NCI-H128 (cell line): ENCODE results near the gene BRIP1.
"Not testable (repeated sequence)": the region's sequence is repeated elsewhere in the genome, so short reads cannot be mapped to it uniquely, and the experiment has no call there.

Experiments
- DNase-seq: peaks from one replicate; lab custom pipeline; 2025; ENCODE audit not compliant: unreplicated experiment; lab: John Stamatoyannopoulos, UW

BRIP1 gene

DNA sequence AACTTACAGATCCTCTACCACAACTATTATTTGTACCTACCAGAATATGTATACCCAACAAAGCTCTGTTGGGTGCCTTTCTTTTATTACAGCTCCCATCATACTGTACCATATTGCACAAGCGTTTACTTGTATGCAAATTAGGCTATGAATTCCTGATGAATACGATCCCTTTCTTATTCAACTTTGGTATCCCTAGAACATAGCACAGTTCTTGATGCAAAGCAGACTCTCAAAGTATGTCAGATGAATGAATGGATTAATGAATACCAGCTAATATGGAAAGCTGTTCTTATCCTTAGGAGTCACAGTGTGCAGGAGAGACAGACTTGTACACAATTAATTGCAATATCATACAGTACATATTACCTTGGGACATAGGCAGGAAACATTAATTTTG is 192.6 kb downstream of the BRIP1 start:
- no peak for DNase-seq

DNA sequence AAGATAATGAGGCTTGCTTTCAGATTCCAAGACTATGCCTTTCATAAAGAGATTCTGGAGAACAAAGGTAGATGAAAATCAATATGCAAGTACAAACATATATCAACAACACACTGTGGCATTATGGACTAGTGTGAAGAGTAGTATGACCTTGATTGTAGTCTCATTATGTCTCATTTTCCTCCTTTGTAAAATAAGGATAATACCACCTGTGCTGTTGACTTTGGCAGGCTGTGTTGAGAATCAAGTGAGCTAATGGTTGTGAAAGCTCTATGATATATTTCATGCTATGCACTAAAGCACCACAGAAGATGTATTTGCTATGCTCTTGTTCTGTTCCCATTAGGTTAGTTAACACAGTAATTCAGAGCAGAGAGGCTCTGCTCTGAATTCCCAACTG is 193.8 kb downstream of the BRIP1 start:
- no peak for DNase-seq

DNA sequence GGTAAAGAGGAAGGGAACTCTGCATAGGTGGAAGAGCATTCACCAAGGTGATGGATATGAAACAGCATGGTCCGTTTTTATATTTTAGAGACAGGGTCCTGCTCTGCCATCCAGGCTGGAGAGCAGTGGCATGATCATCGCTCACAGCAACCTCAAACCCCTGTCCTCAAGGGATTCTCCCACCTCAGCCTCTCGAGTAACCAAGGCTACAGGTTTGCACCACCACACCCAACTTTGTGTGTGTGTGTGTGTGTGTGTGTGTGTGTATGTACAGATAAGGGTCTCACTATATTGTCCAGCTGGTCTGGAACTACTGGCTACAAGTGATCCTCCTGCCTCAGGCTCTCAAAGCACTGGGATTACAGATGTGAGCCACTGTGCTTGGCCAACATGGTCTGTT is 194.8 kb downstream of the BRIP1 start:
- DNase-seq, result no peak

DNA sequence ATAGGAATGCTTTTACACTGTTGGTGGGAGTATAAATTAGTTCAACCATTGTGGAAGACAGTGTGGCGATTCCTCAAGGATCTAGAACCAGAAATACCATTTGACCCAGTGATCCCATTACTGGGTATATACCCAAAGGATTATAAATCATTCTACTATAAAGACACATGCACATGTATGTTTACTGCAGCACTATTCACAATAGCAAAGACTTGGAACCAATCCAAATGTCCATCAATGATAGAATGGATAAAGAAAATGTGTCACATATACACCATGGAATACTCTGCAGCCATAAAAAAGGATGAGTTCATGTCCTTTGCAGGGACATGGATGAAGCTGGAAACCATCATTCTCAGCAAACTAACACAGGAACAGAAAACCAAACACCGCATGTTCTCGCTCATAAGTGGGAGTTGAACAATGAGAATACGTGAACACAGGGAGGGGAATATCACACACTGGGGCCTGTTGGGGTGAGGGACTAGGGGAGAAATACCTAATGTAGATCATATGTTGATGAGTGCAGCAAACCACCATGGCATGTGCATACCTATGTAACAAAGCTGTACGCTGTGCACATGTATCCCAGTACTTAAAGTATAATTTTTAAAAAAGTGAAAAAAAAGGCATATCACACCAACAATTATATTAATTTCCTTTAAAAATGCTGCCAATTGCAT is 196.8 kb downstream of the BRIP1 start:
- not testable (repeated sequence) for DNase-seq

DNA sequence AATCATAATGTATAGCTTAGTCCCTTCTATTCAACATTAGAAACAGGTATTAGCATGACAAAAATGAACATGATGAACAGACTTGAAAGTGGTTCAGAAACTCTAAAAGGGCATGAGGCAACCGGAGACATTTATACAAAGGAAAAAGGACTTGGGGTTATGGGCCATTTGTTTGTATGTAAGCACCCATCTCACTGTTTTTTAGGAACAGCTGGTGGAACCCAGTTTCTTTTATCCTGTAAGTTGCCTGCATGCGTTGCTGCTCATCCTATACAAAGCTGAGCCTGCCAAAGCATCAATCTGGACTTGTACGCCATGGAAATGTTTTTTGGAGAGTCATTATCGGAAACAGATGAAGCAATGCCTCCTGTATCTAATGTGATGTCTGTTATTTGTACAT is 200.0 kb downstream of the BRIP1 start:
- DNase-seq, result no peak

DNA sequence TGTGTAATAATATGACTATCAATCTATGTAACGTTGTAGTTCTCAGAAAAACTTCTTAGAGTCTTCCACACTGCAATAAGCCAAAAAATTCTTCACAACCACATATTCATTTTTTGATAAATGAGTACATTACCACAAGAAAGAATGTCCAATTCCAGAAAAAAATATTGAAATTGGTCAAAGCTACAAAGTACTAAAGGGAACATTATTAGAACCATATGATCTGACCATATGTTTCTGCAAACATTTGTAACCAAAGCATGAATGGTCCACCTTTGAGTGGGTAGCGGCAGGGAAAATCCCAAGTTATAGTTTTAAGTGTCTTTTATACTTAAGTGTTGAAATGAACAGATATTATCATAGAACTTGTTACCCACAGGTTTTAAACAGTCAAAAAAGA is 200.6 kb downstream of the BRIP1 start:
- no peak for DNase-seq

DNA sequence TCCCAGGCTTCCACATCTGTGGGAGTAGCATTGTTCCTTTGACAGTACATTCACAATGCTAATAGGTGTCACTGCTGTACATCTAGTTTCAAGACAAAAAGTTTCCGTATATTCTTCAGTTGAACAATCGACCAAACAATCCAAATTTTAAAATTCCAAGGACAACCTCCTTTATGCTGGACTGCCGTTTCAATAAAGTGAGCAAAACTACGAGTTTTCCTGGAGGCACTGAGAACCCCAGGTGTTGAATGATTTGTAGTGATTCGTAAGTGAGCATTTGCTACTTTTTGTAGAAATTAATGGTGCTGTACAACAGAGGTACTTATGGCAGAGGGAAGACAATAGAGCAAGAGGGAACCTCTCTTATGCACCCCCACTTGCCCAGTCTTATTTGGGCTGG is 201.1 kb downstream of the BRIP1 start:
- no peak for DNase-seq

DNA sequence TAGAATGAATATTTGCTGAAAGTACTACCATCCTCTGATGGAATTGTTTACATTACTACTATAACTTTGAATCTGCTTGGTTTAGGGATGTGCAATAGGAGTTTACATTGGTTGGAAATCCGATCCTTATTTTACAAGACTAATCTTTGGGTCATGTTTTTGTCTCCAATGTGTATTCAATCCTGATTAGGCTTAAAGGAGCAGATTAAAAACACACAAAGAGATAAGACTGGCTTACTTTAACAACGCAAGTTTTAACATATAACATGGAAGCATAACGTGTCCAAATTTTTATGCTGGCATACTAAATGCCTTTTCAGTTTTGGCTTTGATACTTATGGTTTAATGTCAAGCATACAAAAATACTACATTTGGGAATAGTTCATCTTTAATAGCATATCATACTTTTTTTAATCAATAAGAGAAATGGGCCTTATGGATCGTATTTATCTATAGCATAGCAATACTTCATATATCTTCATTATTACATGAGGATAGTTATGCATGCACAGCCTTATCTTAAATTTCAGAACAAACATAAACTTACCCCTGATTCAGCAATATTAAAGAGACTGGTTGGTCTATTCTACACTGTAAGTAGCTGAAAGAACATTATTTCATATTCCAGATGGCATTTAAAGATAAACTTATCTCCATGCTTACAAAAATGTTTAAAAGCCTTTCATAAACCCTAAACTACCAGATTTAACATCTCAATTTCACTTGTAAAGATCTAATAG is 202.4 kb downstream of the BRIP1 start:
- DNase-seq, result no peak

DNA sequence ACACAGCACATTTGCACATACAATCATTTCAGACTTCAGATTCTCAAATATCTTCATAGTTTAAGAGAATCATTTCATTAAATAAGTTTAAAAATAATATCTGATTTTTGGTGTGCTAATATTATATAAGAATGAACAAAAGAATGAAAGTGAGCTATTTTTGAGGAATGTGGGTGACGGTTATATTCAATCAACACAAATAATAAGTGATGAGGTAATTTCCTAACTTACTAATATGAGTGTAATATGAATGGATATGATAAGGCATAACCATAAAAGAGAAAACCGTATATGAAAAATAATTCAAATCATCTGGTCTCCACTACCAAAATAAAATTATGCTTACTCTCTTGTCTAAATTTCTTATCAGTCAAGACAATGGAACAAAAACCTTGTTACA is 203.9 kb downstream of the BRIP1 start:
- no peak for DNase-seq

DNA sequence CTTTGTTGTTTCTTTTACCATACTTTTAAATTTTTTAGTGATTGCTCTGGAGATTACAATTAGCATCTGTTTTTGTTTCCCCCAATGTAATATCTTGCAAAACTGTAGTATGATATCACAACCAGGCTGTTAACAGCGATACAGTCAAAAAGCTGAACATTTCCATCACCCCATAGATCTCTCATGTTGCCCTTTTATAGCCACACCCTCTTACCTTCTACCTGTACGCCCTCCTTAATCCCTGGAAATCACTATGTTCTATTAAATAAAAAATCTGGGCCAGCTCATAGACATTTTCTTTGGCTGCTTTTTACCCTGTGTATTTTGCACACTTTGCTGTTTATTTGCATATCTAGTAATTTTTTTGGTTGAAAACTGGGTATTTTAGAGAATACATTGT is 205.1 kb downstream of the BRIP1 start:
- DNase-seq, result no peak

DNA sequence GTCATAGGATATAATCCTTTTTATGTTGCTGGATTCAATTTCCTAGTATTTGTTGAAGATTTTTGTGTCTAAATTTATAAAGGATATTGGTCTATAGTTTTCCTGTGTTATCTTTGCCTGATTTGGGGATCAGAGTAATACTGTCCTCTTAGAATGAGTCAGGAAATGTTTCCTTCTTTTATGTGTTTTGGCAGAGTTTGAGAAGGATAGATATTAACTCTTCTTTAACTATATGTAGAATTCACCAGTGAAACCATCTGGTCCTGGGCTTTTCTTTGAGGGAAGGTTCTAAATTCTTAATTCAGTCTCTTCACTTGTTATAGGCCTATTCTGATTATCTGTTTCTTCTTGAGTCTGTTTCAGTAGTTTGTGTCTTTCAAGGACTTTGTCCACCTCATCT is 206.0 kb downstream of the BRIP1 start:
- DNase-seq, result no peak

DNA sequence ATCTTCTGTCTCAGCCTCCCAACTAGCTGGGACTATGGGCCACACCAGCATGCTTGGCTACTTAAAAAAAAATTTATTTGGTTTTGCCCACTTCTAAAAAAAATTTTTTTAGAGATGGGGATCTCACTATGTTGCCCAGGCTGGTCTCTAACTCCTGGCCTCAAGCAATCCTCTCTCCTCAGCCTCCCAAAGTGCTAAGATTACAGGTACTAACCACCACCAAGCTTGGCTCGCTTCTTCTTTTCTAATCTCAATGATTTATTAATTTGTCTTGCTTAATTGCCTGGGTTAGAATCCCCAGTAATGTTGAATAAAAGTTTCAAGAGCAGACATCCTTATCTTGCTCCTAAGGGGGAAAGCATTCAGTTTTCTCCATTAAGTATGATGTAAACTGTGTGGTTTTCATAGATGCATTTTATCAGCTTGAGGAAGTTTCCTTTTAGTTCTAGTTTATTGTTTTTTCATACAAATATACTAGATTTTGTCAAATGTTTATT is 206.6 kb downstream of the BRIP1 start:
- DNase-seq, result no peak

DNA sequence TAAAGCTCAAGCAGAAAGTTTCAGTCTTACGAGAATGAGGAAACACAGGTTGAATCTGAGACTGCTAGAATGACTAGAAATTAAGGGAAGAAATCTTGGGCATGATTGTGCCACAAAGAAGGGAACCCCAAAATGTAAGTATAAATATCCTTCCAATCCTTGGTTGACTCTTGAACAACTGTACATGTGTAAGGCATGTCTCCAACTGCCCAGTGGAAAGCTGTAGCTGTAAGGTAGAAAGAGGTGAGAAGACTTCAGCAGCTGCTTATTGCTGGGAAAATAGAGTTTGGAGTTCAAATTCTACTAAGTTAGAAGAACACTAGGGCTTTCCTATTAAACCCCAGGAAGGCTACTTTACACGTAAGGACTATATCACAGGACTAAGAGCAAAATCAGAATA is 212.6 kb downstream of the BRIP1 start:
- DNase-seq, result no peak

DNA sequence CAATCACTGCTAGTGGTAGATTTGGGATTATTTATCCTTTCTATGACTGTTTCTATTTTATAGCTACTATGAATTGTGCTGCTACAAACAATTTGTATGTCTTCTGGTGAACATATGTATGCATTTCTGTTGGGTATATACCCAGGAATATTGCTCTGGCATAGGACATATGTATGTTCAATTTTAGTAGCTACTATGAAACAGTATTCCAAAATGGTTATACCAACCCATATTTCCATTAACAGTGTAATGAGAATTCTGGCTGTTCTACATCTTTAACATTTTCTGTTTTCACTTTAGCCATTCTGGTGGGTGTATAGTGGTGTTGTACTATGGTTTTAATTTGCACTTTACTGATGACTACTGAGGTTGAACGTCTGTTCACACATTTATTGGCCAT is 214.7 kb downstream of the BRIP1 start:
- no peak for DNase-seq

DNA sequence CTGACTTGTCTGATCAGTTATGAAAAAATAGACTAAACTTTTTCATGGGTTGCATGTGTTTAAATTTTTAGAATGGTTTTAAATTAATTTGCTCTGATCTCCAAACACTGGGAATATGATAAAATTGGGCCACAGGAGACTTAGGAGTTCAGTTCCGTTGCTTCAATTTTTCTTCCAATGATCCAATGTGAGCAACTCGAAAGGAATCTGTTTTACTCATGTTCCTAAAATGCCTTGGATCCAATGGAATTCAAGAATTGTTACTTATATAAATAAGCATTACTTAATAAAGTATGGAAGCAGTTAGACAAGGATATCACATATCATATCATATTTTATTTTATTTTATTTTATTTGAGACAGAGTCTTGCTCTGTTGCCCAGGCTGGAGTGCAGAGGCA is 216.3 kb downstream of the BRIP1 start:
- DNase-seq, result no peak

DNA sequence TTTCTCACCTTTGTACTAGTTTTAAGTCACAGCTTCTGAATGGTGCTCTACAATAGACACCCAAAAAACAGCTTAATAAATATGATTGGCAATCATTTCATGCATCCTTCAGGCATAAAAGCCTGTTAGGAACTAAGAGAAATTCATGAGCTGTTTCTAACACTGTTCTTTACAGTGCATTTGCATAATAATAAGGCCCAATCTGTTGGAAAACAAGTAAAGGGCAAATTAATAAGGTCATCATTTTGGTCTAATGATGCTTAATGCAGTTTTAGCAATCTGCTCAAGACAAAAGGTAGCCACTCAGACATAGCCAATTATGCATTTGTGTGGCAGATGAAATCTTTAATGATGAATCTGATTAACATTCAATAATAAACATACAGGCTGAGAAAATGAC is 216.8 kb downstream of the BRIP1 start:
- DNase-seq, result no peak

DNA sequence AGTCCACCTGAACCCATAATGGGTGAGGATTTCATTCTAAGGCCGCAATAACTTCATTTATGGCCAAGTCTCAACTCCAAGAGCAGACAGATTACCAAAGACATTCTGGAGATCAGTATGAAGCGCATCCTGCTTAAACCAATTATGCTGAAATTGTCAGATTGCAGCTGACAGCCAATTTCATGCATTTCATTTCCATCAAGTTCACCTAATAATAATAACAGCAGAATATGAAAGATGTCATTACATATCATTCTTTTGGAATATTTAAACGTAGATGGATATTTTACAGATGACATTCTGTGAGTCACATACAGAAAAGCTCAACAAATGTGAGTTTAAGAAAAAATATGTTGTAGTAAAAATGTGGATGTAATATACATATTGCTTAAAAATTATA is 217.4 kb downstream of the BRIP1 start:
- no peak for DNase-seq

DNA sequence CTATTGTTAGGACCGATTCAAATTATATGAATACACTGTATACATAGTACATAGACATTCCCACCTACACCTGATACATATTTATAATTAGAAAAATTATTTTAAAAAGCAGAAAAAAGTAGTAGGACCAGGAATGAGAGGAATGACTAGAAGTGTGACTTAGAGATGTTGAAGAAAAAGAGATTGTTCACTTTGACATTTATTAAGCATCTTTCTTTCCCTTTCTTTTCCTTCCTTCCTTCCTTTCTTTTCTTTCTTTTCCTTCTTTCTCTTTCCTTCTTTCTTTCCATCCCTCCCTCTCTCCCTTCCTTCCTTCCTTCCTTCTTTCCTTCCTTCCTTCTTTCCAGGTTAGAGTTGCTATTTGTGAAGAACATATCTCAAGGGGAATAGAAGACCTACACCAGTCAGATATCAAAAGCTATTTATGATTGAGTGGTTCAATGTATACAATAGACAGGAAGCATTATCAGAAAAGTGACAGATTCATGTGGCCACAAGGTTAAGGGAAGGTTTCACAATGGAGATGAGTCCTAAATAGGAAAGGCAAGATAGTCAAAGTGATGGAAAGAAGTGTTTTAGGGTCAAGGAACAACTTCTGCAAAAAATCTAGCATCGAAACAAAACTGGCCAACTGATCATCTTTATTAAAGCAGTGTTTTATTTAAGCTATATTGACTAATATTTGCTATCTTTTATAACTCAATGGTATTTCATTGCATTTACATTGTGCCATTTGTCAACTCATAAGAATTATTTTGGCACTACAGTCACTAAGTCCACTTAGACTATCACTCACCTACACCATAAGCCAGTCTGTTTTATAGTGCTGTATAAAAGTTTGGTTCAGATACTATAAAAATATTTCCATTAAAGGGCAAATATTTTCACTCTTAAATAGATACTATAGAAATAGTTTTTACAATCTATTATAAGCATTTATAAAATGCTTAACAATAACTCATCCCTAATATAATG is 218.2 kb downstream of the BRIP1 start:
- no peak for DNase-seq

DNA sequence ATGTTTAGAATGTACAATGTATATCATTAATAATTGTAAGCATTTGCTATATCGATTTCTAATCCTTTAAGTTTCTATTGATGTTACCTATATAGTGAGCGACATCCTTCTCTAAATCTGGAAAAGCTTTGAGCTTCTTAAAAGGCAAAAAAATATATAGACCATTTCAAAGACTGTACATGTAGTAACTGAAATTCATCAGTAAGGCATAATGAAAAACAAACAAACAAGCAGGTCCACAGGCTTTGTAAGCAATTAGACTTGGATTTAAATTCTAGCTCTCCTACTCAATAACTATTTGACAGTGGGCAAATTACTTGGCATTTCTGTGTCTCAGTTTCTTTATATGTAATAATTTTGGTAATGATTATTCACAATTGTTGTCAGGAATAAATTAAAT is 220.6 kb downstream of the BRIP1 start:
- DNase-seq, result no peak

DNA sequence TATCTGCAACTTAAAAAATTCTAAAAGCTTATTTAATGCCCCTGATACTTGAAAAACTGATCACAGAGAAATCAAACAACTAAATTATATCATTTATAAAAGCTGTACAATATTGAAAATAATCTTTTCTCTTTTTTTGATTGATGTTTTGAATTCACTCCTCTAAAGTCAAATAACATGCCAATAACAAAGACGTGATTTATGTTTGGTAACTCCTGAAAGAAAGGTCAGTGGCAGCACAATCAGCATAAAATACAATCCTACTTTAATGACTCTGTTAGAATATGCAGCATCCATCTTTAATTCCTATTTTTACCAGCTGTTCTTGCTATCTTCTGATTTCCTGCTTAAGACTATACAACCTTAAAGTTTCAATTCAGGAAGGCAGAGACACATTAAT is 221.6 kb downstream of the BRIP1 start:
- DNase-seq, result no peak

DNA sequence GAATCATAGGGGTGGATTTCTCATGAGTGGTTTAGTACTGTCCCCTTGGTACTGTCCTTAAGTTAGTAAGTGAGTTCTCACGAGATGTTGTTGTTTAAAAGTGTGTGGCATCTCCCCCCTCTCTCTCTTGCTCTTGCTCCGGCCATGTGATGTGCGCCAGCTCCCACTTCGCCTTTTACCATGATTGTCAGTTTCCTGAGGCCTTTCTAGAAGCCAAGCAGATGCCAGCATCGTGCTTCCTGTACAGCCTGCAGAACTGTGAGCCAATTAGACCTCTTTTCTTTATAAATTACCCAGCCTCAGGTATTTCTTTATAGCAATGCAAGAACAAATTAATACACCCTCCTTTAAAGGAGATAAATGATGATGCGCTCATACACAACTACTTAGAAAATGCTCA is 222.2 kb downstream of the BRIP1 start:
- no peak for DNase-seq

DNA sequence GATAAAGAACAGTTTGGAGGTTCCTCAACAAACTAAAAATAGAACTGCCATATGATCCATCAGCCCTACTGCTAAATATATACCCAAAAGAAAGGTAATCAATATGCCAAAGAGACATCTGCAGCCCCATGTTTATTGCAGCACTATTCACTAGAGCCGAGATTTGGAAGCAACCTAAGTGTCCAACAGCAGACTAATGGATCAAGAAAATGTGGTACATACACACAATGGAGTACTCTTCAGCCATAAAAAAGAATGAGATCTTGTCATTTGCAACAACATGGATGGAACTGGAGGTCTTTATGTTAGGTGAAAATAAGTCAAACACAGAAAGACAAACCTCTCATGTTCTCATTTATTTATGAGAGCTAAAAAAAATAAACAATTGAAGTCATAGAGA is 223.5 kb downstream of the BRIP1 start:
- DNase-seq, result no peak
